Measurements from ENCODE around the gene WTAP. TPM values are rescaled to one million over a fixed set of nuclear protein-coding genes. Genes with fewer than 3 reads are reported as not detected.

The WTAP gene
- total and polyA plus RNA-seq, 2 of the 4 experiments (the other 2 are of a cell fraction): 30.2 to 92.3 TPM

DNA sequence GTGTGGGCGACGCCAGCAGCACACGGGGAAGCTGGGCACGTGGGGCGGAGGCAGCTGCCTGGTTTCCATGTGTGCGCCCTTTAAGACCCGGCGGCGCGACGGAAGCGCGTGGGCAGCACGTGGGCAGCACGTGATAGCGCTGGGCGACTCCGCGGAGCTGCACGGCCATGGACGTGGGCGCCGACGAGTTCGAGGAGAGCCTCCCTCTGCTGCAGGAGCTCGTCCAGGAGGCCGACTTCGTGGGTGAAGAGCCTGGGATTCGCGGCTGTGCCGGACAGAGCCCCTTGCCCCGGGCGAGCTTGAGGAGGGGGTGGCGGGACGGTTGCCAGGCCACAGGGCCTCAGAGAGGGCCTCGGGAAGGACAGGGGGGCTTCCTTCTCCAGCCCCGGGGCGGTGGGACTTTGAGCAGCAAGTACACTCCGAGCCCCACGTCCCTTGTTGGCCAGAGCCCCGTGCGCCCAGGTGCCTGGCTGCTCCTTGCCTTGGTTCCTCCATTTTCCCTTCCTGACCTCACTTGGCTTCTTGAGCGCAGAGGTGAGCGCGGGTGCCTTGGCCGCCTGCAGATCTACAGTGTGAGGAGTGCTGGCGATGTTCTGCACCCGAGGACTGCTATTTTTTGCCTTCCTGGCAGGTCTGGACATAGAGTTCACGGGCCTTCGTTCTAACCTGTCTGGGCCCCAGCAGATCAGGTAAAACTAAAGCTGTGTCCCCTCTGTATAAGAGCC is 73.0 kb downstream of the WTAP start, which contains the start of gene PNLDC1:
TSS of gene PNLDC1 (plus strand) at position 136 of the 725 bp plus-strand sequence. CDS start at position 168, 32 bp downstream.
- H2AK5ac ChIP-seq (ENCODE audit: low read depth, low read length): no peak within 1 kb of the TSS
- H2BK5ac ChIP-seq (ENCODE audit: low read depth, low read length, poor library complexity, severe bottlenecking): no peak within 1 kb of the TSS
- ChIA-PET CTCF (no interaction called here), POLR2A (ENCODE audit: unreplicated experiment) (no interaction called here)
- peaks cover 23% of the 10 kb centered on the region for H3K36me3 ChIP-seq (ENCODE audit: control insufficient read depth, insufficient read depth, low read length)
- H3K79me1 ChIP-seq (ENCODE audit: low read depth in 1 of 2, low read length in 2 of 2): peaks cover 5 to 6% of the 10 kb centered on the region in 2 experiments; a peak in 2 of 4 replicates
- intact Hi-C loops (cut with micrococcal nuclease): no loop called here
- H3K56ac ChIP-seq (ENCODE audit: extremely low read depth, insufficient read depth, low read length): no peak within 1 kb of the TSS
- DNase-seq (no peak), ATAC-seq (ENCODE audit: low read depth) (no peak; the same call in 1 of the 2 replicates)
- in situ Hi-C loops (cut with MboI; ENCODE audit: low sequenced_read_pairs): loop anchor here (25.0 kb wide), 1 partner anchor 613 kb away; no protein-coding TSS in a partner anchor
- no peak within 1 kb of the TSS for H4K5ac ChIP-seq (ENCODE audit: low read depth, low read length)
- no peak within 1 kb of the TSS for H3K27ac ChIP-seq (ENCODE audit: insufficient read depth, low read length)
- H3K4me1 ChIP-seq (ENCODE audit: control insufficient read depth, insufficient read depth, low read length): no peaks in the 10 kb centered on the region; the same call in 1 of the 2 replicates
- H4K8ac ChIP-seq (ENCODE audit: low read depth in 2 of 2, low read length in 2 of 2): no peak within 1 kb of the TSS
- no TSS peak for BruUV-seq (replicated peaks)
- H4K20me1 ChIP-seq (ENCODE audit: insufficient read depth, low read length): peaks cover 10% of the 10 kb centered on the region; the same call in 1 of the 2 replicates
- H3K9ac ChIP-seq (ENCODE audit: low read depth, low read length): no peak within 1 kb of the TSS
- no peak for TF ChIP-seq NFE2L2 (IDR thresholded peaks at IDR 0.05; ENCODE audit: low read depth, low read length)
- no peak for TF ChIP-seq RFX5 (IDR thresholded peaks at IDR 0.05; ENCODE audit: low read depth, low read length)
- TF ChIP-seq MAZ (IDR thresholded peaks at IDR 0.05; ENCODE audit: borderline replicate concordance, low read depth, low read length): no peak
- no peak for TF ChIP-seq RCOR1 (IDR thresholded peaks at IDR 0.05; ENCODE audit: insufficient replicate concordance, low read length)
- TF ChIP-seq, protein P1, sequence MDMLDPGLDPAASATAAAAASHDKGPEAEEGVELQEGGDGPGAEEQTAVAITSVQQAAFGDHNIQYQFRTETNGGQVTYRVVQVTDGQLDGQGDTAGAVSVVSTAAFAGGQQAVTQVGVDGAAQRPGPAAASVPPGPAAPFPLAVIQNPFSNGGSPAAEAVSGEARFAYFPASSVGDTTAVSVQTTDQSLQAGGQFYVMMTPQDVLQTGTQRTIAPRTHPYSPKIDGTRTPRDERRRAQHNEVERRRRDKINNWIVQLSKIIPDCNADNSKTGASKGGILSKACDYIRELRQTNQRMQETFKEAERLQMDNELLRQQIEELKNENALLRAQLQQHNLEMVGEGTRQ (IDR thresholded peaks at IDR 0.05; ENCODE audit: low read depth, low read length): no peak
- no peak within 1 kb of the TSS for H3K4me3 ChIP-seq (ENCODE audit: insufficient read depth, low read depth, low read length)
- dilution Hi-C loops (cut with HindIII; ENCODE audit: low sequenced_read_pairs, unreplicated experiment): no loop called here
- no peak within 1 kb of the TSS for H2BK15ac ChIP-seq (ENCODE audit: low read depth, low read length)
- no peak within 1 kb of the TSS for H4K91ac ChIP-seq (ENCODE audit: insufficient read depth, low read depth, low read length)
- no peak within 1 kb of the TSS for H3K4me2 ChIP-seq (ENCODE audit: low read depth, low read length)
- no peak within 1 kb of the TSS for H3K23ac ChIP-seq (ENCODE audit: low read depth, low read length)
- H3K9me3 ChIP-seq (ENCODE audit: control insufficient read depth, insufficient read depth, low read length): no peaks in the 10 kb centered on the region
- peak within 1 kb of the TSS; percentile 9 for H2AK9ac ChIP-seq (replicated peaks; ENCODE audit: low read depth, low read length, poor library complexity)
- no peaks in the 10 kb centered on the region; the same call in 1 of the 2 replicates for H3K9me1 ChIP-seq (ENCODE audit: insufficient read depth, low read length)
- H3K14ac ChIP-seq (replicated peaks; ENCODE audit: low read depth, low read length): no peak within 1 kb of the TSS
- no peak within 1 kb of the TSS for H3K18ac ChIP-seq (ENCODE audit: low read depth, low read length)
- H2BK20ac ChIP-seq (ENCODE audit: low read depth, low read length): no peak within 1 kb of the TSS
- no peak within 1 kb of the TSS for H2BK120ac ChIP-seq (ENCODE audit: low read depth, low read length)
- no peak within 1 kb of the TSS for H3K4ac ChIP-seq (ENCODE audit: low read depth, low read length)
- H2AFZ ChIP-seq (replicated peaks; ENCODE audit: low read length, poor library complexity): no peak within 1 kb of the TSS
- no peaks in the 10 kb centered on the region for H3K27me3 ChIP-seq (ENCODE audit: control insufficient read depth, insufficient read depth, low read length)
- 95% methylated on average over 24 of the region's 50 CpGs; no CpG with 5 or more reads in 1 of the 2 experiments for WGBS, 2 experiments (ENCODE audit: extremely low coverage in 2 of 2, insufficient read length in 1 of 2)
